EH (cell line): ENCODE results near the gene COX19.

ENCODE experiments used
- DNase-seq: peaks from one replicate; pipeline ENCODE4 v3.0.0-alpha.2; 2015; ENCODE audit warnings: low read depth

The COX19 gene, protein sequence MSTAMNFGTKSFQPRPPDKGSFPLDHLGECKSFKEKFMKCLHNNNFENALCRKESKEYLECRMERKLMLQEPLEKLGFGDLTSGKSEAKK

DNA sequence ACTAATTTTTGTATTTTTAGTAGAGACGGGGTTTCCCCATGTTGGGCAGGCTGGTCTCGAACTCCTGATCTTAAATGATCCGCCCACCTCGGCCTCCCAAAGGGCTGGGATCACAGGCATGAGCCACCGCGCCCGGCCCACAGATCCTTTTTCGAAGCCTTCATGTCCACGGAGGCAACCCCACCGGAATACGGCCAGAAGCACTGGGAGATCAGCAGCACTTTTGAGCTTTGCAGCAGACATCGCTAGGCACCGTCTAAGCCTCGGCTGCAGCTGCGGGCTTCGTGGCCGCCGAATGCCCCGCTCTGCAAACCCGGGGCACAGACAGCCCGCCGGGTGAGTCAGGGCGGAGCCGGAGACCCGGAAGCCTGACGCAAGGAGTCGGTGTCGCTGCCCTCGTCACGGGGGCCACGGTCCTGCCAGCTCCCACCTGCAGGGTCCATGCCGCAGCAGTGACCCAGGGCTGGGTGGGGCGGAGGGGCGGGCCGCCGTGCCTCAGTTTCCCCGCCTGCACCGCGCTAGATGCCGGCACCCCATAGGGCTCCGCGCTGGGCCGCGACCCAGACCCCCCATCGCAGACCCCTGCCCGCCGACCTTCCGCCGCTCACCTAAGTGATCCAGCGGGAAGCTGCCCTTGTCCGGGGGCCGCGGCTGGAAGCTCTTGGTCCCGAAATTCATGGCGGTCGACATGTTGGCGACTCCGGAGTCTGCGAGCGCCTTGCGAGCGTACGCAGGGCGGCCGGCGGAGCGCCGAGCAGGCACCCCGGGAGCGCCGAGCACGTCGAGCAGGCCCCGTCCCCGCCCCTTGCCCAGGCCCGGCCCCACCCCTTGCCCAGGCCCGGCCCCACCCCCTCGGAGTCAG lies at the start of gene COX19:
Gene COX19 (minus strand): TSS at position 730 of the 862 bp plus-strand sequence. CDS start 40 bp downstream, at position 690.
- DNase-seq, result peak; percentile 86

DNA sequence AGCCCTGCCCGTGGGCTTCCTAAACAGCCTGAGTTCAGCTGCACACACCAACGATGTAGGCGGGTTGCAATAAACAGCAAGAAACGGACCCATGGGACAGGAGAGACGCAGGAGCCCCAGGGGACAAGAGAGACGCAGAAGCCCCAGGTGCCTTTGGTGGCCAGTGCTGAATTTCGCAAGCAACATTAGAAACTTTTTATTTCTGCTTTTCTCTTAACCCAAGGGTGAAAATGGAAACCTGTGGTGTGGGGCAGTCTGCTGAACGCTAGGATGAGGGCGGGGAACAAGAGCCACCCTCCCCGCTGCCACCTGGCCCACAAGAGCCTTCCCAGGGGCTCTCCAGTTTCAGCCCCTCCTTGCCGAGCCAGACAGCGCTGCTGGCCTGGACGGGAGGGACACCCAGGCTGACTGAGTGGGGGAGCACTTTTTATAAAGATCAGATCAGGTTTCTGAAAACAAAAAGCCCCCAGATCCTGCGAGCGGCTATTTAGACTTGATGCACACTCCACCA lies 49.0 kb upstream of the COX19 start:
- DNase-seq, result no peak

DNA sequence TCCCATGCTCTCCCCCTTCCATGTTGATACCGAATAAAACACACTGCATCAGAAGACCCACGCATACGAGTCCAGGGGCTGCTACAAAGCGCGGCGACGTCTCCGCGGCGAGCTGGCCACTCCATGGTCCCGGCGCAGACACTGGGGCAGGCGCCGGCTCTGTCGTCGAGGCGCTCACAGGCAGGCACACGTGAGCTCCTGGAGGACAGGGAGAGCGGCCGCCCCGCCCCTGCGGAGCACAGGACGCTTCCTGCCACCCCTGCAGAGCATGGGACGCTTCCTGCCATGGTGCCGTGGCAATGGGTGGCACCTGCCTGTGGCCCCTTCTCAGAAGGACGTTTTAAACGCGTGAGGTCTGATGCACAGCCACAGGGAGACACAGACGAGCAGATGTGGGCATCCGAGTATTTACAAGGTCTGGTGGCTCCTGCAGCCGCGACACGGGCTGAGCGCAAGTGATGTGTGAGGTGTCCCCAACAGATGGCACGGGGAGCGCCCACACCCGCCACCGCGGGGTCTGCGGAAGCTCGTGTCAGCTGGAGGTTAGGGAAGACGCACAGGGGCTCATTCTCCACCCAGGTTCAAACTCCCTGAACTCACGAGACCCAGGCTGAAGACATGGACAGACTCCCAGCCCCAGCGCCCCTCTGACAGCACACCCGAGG lies 47.6 kb upstream of the COX19 start:
- DNase-seq, result no peak

DNA sequence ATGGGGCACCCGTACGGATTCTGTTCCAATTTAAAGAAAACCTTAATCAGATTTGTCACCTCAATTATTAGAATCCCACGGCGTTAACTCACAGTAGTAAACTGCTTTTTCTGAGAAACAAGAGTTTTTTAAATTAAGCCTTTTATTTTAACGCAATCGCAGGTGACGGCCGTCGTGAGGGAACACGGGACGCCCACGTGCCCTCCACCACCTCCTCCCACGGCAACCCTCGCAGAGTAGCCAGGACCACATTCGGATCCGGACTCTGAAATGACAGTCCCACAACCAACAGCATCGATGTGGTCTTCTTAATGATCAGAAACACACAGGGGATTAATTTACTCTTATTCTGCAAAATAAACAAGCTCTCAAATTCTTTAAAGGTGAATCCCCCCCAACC lies 47.0 kb upstream of the COX19 start:
- DNase-seq, result no peak

DNA sequence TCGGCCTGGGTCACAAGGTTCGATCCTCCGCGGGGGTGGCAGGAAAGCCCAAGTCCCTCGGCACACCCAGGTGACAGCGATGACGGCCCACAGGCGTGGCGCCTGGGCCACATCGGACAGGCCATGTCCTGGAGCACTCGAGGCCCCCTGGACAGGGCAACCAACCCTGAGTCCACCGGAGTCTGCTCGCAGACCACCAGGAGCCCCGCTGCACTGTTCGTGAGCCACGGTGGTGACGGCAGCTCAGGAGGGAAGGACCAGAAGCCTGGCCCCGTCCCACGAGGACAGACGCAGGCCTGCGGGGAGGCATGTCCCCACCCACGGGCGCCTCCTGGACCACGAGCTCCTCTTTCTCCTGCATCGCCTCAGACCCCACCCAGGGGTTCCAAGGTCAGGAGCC lies 46.6 kb upstream of the COX19 start:
- DNase-seq, result no peak

DNA sequence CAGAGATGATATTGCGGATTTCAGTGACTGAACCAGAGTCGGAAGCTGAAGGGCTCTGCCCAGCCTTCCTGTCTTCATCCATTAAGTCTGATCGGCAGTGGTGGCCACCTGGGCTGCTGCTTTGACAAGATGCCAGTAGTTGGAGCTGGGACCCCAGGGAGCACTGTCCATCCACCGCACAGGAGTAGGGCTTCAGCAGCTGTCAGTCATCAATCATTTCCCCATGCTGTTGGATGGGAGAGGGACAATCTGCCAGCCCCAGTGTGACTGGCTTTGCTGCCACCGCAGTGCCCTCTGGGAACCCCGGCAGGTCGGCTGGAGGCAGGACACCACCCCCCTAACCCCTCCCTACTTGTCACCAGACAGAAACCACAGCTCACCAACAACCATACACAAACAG lies 46.0 kb upstream of the COX19 start:
- DNase-seq, result no peak

DNA sequence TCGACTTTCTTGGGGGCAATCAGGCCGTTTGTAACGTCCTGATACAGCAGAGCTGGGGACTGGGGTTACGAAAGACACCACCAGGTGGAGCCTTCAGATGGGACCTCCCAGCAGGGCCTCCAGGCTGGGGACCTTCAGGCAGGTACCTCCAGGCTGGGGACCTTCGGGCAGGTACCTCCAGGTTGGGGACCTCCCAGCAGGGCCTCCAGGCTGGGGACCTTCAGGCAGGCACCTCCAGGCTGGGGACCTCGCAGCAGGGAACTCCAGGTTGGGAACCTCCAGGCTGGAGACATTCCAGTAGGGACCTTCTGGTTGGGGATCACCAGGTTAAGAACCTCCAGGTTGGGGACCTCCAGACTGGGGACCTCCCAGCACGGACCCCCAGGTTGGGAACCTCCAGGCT lies 45.5 kb upstream of the COX19 start:
- no peak for DNase-seq

DNA sequence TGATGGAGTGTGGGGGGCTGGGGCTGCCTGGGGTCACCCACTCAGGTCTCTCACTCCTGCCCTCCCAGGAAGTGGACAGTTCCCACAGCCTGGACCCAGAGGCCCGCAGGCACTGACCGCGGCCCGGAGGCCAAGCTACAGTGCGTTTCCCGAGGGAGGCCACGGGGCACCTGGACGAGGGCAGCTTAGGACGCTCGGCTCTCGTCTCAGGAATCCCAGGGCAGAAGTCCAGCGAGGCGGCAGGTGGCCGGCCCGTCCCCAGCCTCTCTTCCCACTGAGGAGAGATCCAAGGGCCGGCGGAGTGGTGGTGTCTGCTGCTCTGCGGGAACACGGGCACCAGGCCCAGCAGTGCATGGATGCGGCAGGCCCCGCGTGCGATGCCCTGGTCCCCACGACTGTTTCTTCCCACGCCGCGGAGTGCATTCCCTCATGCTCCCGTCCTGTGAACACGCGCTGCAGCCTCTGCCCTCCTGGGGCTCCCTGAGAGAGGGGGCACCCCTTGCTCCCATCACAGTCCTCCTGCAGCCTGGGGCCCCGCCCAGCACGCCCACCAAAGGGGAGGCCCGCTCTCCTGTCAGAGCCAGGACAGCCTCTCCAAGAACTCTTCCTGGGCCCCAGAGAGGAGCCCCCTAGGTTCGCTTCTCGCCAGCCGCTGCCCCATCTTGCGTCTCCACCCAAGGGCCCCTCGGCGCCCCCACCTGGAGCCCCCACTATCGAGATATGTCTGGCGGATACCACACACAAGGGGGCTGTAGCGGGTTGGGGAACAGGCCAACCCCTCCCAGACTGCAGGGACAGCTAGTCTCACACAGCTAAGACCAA lies 44.7 kb upstream of the COX19 start:
- DNase-seq, result no peak

DNA sequence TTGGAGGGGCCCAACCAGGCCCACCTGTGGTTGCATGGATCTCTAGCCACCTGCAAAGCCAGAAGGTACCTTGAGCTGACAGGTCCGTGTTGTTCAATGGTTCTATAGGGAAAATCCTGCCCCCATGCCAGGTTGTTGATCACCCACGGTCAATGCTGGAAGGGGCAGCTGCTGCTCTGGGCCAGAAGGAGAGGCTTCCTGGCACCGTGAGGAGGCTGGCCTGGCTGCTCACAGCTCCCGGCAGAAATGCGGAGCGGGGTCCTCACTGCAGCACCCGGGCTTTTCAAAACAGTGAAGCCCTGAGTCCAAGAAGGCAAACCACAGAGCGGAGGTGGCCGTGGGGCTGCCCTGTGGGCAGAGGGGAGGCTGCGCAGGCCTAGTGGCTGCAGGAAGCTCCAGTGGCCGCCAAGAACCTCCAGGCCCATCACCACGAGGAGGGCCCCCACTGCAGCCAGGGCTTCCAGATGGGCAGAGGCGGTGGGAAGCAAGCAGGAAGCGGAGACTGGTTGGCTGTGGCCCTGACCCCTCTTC lies 44.0 kb upstream of the COX19 start:
- DNase-seq, result no peak

DNA sequence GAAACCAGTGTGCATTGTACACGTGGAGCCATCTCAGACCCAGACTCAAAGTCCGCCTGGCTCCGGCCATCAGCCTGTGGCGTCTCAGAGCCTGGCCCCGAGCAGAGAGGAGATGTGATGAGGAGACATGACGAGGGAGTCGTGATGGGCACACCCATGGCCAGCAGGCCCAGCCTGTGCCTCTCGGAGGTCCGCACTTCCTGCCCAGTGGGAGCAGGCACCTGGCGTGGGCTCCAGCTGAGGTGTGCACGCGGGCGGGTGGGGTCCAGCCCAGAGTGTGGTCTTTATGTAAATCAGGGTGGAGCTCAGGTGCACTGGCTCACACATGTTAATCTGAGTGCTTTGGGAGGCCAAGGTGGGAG lies 43.0 kb upstream of the COX19 start:
- DNase-seq, result no peak

DNA sequence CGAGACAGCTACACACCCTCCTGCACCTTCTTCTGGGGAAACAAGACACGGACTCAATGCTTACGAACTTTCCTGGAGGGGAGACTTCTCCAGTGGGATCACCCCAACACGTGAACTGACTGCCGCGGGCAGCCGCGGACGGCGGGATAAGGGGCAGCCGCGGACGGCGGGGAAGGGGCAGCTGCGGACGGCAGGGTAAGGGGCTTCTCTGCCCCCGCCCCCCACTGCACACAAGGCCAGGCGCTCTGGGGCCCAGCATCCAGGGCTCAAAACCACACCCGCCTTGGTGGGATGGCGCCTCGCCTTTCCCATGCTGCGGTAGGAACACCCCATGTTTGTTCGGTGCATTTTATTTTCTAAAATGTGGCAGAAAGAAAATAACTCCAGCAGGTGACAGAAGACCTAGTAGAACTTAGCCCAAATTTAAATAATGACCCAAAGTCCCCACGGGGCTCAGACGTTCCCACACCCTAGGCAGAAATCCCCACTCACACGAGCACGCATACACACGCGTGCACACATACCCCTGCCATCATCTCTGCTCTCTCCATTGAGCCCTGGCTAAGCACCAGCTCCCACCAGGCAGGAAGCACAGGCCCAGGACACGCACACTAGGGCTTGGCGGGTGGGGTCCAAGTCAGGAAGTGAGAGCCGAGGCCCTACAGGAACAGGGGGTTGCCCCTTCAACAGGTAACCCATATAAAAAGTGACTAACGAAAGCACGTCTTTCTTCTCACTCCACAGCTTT lies 42.4 kb upstream of the COX19 start:
- no peak for DNase-seq

DNA sequence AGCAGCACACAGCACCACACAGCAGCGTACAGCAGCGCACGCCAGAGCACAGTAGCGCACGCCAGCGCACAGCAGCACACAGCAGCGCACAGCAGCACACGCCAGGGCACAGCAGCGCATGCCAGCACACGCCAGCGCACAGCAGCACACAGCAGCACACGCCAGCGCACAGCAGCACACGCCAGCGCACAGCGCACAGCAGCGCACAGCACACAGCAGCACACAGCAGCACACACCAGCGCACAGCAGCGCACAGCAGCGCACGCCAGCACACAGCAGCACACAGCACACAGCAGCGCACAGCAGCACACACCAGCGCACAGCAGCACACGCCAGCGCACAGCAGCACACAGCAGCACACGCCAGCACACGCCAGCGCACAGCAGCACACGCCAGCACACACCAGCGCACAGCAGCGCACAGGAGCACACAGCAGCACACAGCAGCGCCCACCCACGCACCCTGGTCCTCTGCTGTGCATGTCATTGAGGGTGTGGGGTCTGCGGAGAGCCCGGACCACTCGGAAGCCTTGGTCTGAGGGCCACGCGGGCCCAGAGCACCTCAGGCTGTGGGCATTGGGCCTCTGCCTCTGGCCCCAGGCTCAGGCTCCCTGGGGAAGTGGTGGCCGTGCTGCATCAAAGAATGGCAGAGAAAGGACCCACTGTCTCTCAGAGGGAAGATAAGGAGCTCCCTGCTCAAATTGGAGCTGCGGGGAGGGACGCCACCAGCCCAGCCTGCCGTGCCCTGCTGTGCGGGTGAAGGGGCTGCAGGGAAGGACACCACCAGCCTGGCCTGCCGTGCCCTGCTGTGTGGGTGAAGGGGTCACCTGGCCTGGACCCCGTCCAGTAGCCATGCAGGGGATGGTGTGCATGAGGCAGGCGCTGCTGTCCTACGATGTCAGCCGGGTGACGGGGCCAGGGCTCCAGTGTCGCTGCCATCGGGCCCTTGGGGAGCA lies 41.5 kb upstream of the COX19 start:
- DNase-seq, result no peak

DNA sequence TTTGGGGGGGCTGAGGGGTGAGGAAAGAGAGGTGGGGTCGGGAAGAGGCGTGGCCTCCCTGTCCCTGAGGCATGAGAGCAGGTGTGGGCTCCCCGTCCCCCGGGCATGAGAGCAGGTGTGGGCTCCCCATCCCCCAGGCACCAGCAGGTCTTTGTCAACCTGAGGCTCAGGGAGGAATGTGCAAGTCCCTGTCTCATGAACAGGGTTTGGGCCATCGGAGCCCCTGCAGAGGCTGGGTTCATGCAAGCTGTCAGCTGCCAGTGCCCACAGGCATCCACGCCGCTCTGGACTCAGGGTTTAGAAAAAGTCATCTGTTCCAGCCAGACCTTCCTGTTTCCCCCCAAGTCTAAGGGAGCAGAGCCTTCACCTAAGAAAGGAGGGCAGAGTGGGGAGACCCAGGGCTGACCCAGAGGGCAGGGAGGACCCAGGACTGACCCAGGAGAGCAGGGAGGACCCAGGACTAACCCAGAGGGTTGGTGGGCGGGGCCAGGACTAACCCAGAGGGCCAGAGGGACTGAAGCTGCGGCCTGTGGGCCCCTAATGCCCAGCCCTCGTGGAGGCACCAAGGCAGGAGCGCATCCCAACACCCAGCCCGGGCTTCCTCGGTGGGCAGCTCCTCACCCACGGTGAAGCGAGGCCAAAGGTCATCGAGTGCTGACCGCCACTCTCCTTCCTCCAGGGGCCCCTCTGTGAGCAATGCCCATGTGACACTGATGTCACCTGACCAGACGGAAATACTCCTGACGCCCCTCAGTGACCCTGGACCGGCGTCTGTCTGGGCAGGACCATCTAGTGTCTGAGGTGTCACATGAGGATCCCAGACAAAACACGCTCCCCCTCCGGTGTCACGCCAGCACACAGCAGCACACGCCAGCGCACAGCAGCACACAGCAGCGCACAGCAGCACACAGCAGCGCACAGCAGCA lies 40.1 kb upstream of the COX19 start:
- DNase-seq, result no peak

DNA sequence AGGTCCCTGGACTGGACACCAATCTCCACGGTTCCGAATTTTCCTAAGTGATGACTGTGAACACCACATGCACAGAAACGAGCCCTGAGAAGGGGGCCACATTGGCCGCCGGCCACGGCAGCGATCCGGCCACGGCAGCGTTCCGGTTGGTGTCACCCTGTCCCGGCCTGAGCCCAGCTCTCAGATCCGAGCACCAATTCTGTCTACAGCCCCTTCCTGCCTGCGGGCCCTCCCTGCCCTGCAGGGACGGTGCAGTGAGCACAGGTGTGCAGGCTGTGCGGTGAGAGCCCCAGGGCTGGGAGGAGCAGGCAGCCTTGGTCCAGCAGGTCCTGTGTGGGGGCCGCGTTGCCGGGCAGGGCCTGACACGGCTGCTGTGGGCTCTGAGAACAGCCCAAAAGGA lies 39.3 kb upstream of the COX19 start:
- DNase-seq, result no peak

DNA sequence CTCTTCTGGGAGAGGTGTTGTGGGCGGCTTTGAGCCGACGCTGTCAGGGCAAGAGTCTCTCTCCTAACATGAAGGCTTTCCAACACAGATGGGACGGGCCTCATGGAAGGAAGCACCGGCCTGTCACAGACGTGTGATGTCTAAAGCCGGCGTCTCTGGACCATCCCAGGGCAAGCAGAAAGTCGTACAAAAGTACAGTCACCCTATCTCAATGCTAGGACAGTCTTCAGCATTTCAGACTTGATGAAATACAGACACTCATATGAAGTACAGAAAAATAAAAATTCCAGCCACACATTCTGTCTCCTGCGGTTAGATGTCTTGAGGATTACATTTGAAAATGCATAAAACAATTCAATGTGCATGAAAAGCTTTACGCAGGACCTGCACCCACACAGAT lies 38.2 kb upstream of the COX19 start:
- DNase-seq, result no peak

DNA sequence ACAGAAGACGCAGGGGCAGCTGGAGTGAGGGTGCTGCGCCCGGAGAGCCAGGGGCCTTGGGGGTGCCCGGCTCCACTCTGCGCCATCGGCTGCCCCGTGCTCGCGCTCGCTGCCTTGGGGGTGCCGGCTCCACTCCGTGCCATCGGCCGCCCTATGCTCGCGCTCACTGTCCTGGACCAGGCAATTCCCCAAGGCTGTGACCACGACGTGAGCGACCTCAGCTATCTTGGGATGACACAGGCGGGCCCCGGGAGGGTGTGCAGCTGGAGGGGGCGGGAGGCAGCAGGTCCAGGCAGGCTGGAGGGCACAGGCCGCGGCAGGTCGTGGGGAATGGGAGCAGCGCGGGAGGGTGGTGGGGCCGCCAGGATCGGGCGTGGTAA lies 37.4 kb upstream of the COX19 start:
- DNase-seq, result no peak

DNA sequence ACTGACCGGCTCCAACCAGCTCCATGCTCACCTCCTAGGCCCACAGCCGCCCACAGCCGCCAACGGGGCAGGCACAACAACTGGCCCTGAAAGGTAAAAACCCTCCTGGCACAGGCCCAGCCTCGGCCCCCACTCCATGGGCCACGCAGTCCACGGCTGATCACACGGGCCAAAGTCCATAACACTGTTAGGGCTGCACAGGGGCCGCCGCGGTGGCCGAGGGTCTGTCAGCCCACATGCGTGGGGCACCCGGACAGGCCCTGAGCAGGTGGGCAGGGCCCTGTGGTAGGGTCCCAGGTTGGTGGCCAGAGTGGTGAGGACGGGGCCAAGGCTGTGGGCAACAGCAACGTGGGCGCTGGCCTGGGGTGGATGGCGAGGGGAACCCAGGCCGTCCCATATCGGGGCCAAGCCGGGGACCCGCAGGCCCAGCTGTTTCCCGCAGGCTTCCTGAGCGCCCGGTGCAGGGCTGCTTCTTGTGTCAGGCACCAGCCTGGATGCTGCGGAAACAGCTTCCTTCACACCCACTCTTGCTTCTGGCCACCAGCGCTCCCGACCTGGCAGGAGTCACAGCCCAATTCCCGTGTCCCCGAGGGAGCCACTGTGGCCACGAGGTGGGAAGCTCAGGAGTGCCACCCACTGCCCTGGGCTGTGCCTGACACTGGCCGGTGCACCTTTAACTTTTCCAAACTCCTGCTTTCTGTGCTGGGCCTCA lies 36.8 kb upstream of the COX19 start:
- DNase-seq, result no peak

DNA sequence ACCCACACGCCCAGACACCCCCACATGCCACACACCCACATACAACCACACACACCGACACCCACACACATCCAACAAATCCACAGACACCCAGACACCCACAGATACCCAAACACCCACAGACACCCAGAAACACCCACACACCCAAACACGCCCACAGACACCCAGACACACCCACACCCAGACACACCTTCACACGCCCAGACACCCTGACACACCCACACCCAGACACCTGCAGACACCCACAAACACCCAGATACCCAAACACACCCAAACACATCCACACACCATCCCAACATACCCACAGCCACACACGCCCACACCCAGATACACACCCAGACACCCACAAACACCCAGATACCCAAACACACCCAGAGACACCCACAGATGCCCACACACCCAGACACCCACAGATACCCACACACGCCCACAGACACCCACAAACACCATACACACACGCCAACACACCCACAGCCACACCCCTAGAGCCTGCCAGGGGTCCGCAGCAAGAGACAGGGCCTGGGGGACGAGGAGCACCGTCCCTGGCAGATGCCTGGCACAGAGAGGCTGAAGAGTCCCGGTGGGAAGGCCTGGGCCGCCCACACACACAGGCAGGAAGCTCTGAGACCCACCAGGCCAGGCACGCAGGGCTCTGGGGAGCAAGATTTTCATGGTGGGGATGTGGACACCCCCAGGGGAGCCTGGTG lies 36.1 kb upstream of the COX19 start:
- no peak for DNase-seq
